ENCODE data around the gene RIPPLY3.
"Not testable (repeated sequence)": the region's sequence is repeated elsewhere in the genome, so short reads cannot be mapped to it uniquely, and the experiment has no call there.

Gene RIPPLY3

DNA sequence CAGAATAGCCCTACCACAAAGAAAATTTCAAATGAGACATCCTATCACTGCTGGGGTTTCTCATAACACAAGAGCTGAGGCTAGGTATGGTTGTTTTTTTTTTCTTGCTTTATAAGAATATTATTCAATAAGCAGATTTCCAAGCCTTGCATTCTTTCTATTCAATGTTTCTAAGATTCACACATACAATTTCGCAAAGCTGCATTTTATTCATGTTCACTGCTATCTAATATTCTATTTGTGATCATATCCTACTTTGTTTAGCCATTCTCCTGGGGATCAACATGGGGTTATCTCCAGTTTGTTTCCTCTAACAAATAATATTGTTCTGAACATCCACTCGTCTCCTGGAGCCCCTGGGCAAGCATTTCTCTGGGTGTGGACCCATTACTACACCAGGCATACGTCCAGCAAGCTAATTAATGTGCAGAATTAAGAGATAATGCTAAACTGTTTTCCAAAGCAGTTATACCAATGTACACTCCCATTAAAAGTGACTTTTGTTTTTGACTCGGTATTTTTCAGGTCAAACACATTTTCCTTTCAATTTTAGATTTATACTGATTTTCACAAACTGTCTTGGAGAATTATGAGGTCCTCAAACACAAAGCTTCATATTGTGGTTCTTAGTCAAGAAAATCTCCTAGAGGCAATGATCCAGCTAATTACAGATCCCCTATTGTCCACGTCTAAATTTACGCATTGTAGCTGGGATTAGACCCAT, 24.4 kb upstream of the RIPPLY3 start:
- no peak for DNase-seq

DNA sequence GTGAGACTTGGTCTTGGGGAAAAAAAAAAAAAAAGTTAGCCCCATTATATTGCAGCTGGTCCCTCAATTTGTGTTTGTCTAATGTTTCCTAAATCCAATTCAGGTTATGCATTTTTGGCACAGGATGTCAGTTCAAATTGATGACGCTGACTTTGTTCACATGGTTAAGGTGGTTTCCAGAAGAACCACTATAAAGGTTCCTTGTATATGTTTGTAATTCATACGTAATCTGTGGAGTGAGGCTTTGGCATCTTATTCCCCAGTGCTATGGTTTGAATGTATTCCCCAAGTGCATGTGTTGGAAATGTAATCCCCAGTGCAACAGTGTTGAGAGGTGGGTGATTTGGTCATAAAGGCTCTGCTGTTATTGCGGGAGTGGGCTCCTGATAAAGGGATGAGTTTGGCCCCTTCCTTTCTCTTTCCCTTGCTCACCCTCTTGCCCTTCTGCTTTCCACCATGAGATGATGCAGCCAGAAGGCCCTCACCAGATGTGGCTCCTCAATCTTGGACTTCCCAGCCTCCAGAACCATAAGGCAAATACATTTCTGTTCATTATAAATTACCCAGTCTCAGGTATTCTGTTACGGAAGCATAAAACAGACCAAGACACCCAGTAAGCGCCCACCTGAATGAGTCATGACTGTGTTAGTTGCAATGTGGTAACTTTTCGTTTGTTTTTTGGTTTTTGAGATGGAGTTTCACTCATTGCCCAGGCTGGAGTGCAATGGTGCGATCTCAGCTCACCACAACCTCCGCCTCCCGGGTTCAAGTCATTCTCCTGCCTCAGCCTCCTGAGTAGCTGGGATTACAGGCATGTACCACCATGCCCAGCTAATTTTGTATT, 20.5 kb upstream of the RIPPLY3 start:
- no peak for DNase-seq

DNA sequence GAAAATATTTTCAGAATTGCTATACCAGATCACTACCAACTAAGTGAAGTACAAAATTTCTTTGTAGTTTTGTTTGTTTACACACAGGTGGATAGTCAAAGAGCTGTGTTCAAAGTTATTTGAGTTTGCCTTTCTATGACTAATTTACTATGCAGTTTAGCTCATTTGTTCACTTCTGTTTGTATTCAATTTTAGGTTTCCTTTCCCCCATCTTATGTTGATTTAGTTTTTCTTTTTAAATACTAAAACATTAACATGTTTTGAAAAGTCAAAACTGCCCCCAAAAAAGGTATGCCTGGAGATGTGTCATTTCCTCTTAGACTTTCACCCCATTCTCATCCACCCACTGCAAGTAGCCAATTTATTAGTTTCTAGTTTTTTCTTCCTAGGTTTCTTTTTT, 18.7 kb upstream of the RIPPLY3 start:
- no peak for DNase-seq

DNA sequence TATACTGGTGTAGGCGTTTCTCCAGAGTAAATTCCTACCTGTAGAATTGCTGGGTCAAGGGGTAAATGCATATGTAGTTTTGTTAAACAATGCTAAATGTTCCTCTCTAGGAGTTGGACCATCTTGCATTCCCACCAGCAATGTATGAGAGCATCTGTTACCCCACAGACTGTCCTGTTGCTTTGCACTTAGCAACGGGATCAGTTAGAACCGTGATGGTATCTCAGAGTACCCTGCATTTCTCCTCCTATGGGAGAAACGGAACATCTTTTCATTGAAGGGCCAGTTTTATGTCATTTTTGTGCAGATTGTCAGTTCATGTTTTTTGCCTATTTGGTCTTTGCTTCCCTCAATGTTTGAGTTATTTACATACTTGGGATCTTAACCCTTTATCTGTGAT, 18.0 kb upstream of the RIPPLY3 start:
- no peak for DNase-seq

- DNase-seq = not testable (repeated sequence)
These were observed 17.3 kb upstream of the RIPPLY3 start for GRCh38 chr21:36989199-36989698.

- peak; percentile 90 to 91 for DNase-seq
These were observed 16.6 kb upstream of the RIPPLY3 start for GRCh38 chr21:36989699-36990507.

GRCh38 chr21:36990508-36991205, 15.8 kb upstream of the RIPPLY3 start:
- no peak for DNase-seq

DNA sequence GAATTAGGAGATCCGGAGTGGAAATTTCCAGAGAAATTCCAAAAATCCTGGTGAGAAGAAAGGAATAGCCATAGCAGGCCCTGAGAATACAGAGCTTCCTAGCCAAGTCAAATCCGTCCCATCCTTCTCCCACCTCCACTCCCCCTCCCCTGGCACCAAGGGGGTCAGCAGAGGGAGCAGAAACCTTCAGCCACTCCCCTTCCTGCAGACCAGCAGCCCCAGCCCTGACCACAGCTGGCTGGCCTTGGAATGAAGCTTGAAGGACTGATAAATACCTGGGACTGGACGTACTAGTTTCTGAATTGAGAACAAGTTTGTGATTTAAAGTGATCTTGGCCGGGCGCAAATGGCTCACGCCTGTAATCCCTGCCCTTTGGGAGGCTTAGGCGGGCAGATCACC, 13.8 kb upstream of the RIPPLY3 start:
- DNase-seq = no peak

GRCh38 chr21:36994501-36995158, 11.9 kb upstream of the RIPPLY3 start:
- no peak for DNase-seq

- not testable (repeated sequence) for DNase-seq
These were observed 11.2 kb upstream of the RIPPLY3 start for GRCh38 chr21:36995285-36995684.

GRCh38 chr21:36999131-36999898, 7.2 kb upstream of the RIPPLY3 start:
- DNase-seq = no peak

DNA sequence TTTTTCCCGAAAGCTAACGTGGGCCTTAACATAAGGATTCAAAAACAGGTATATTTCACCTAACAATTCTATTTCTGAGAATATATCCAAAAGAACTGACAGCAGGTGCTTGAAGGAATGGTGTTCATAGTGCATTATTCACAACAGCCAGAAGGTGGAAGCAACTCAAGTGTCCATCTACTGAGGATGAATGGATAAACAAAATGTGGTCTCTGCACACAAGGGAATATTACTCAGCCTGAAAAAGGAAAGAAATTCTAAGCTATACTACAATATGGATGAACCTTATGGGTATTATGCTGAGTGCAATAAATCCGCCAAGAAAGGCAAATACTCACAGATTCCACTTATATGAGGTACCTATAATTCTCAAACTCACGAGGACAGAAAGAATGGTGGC, 6.1 kb upstream of the RIPPLY3 start:
- no peak for DNase-seq

GRCh38 chr21:37001441-37001840, 5.1 kb upstream of the RIPPLY3 start:
- DNase-seq = no peak

DNA sequence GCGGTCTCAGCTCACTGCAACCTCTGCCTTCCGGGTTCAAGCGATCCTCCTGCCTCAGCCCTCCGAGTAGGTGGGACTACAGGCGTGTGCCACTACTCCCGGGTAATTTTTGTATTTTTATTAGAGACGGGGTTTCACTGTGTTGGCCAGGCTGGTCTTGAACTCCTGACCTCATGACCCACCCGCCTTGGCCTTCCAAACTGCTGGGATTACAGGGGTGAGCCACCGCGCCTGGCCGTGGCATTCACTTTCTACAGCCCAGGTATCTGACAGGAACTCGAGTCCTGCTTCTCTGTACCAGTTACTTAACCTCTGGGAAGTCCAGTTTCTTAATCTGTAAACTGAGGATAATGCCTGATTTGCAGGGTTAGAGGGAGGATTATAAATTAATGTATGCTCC, 3.7 kb upstream of the RIPPLY3 start:
- not testable (repeated sequence) for DNase-seq

DNA sequence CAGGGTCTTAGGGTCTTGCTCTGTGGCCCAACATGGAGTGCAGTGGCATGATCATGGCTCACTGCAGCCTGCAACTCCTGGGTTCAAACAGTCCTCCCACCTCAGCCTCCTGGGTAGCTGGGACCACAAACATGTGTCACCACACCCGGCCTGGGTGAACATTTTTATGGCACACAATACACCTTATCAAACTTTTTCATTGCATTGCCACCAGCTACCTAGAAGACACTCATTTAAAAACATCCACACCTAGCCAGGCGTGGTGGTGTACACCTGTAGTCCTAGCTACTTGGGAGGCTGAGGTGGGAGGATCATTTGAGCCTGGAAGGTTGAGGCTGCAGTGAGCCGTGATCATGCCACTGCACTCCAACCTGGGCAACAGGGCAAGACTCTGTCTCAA, 2.6 kb upstream of the RIPPLY3 start:
- not testable (repeated sequence) for DNase-seq

- DNase-seq = no peak
These were observed 685 bp upstream of the RIPPLY3 start for GRCh38 chr21:37005548-37006485.

DNA sequence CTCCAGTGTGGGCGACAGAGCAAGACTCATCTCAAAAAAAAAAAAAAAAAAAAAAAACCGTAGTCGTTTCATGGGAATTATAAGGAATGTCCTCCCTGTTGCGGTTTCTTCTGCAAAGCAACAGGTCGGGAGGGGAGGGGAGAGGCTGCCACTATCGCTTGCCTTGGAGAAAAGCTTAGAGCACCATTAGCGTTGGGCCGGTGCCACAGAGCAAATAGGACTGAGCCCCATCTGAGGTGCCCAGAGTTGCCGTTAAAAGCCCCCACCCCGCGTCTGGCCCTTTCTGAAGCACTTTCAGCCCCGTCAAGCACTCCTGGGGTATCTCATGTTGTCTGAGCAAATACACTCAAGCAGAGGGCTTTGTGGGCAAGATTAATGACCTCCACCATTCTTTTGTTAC, 2.2 kb downstream of the RIPPLY3 start:
- peak; percentile 92 to 97 for DNase-seq

- peak; percentile 93 for DNase-seq
These were observed 3.3 kb downstream of the RIPPLY3 start for GRCh38 chr21:37009740-37010341.

DNA sequence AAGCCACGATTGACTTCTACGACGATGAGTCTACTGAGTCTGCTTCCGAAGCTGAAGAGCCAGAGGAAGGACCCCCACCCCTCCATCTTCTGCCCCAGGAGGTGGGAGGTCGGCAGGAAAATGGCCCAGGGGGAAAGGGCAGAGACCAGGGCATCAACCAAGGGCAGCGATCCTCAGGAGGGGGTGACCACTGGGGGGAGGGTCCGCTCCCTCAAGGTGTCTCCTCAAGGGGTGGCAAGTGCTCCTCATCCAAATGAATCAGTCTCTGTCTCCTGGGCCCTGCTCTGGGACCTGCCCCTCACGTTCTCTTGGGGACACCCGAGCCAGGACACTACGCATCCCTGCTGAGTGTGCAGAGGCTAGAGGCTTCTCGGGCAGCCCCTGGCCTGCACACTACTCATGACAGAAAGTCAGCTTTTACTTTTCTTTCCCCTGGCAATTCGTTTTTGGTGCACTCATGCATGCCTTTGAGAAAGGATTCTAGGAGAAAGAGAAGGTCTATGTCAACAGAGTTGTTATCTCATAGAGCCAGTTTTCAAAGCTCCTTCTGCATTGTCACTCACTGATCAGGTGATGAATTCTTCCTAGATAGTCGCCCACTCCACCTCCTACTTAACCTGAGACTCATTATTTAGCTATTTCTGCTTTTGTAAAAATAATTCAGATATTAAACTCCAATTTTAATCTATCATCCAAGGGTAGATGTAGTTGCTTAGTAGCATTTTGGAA, 11.6 kb downstream of the RIPPLY3 start:
- no peak for DNase-seq
